Activated CD8-positive, alpha-beta T cell treated with anti-CD3 and anti-CD28 coated beads for 36 hours (primary cell): Measurements from ENCODE around the gene SFSWAP. TPM values are rescaled to one million over a fixed set of nuclear protein-coding genes. Genes with fewer than 3 reads are reported as not detected.

Experiments used
- ATAC-seq: fragments of 200-7000 bp; cut with Tn5 transposase; one replicate; pipeline ENCODE4 v1.10.0; 2021; ENCODE audit warnings: mild to moderate bottlenecking, moderate library complexity
- CTCF ChIA-PET: fragments of 350-600 bp; sonication (Branson Sonifier 250); formaldehyde crosslinking; loops from one replicate; lab custom pipeline; 2021; ENCODE audit warnings: antibody characterized with exemption; lab: Charles Lee
- POLR2A ChIA-PET: fragments of 350-600 bp; sonication (Branson Sonifier 250); formaldehyde crosslinking; loops from one replicate; lab custom pipeline; 2021; ENCODE audit warnings: antibody characterized with exemption; lab: Charles Lee
- DNase-seq: peaks from one replicate; pipeline ENCODE4 v3.0.0-alpha.2; 2020
- H3K27ac Mint-ChIP-seq: one replicate; pipeline ENCODE4 v1.8.0; 2021; ENCODE audit warnings: mild to moderate bottlenecking, mixed read lengths
- H3K27me3 Mint-ChIP-seq: one replicate; pipeline ENCODE4 v1.8.0; 2021; ENCODE audit warnings: mixed read lengths
- H3K36me3 Mint-ChIP-seq: one replicate; pipeline ENCODE4 v1.8.0; 2021; ENCODE audit warnings: low read depth, mixed read lengths
- H3K4me1 Mint-ChIP-seq: one replicate; pipeline ENCODE4 v1.8.0; 2021; ENCODE audit warnings: low read depth, mixed read lengths
- H3K4me3 Mint-ChIP-seq: one replicate; pipeline ENCODE4 v1.8.0; 2021; ENCODE audit warnings: mild to moderate bottlenecking, moderate library complexity, mixed read lengths
- H3K9me3 Mint-ChIP-seq: one replicate; pipeline ENCODE4 v1.8.0; 2021; ENCODE audit warnings: mixed read lengths
- CTCF ChIP-seq: fragments of 200-600 bp; IDR thresholded peaks from one replicate; pipeline ENCODE4 v1.8.0; 2022; ENCODE audit warnings: antibody characterized with exemption, mild to moderate bottlenecking
- intact Hi-C: fragments of 100-400 bp; cut with micrococcal nuclease; formaldehyde crosslinking; loops from one replicate; pipeline ENCODE4 v1.10.0; 2022
- total RNA-seq, 2 experiments: library from RNA; stranded (reverse); gene quantifications; one replicate each; pipeline ENCODE4 v1.2.3, GENCODE V29; 2021

Gene SFSWAP
- total RNA-seq, 2 experiments from 2014 or later, result 47.6 to 49.3 TPM

- ChIA-PET POLR2A (interaction anchor here (1.1 kb wide), 1 partner anchor 8 kb away, joined by 3 read pairs; no protein-coding TSS in a partner anchor), CTCF (interaction anchor here (0.9 to 1.1 kb wide), 2 partner anchors 29 to 68 kb away, joined by 3 to 4 read pairs; no protein-coding TSS in a partner anchor)
- Mint-ChIP-seq H3K4me3 (no peak overlapping the region), H3K9me3 (no peaks in the 10 kb centered on the region), H3K27me3 (no peaks in the 10 kb centered on the region), H3K4me1 (peaks cover 5% of the 10 kb centered on the region), H3K36me3 (peaks cover 25% of the 10 kb centered on the region), H3K27ac (peak overlapping the region; percentile 57)
- intact Hi-C loops, result no loop called here
- no peak for TF ChIP-seq CTCF
- ATAC-seq (peak; percentile 42), DNase-seq (no peak)
These were observed 73.1 kb downstream of the SFSWAP start for GRCh38 chr12:131783915-131784541.

GRCh38 chr12:131784909-131785762 is 74.2 kb downstream of the SFSWAP start:
- no peaks in the 10 kb centered on the region for H3K27me3 Mint-ChIP-seq
- no peaks in the 10 kb centered on the region for H3K9me3 Mint-ChIP-seq
- peaks cover 29% of the 10 kb centered on the region for H3K36me3 Mint-ChIP-seq
- H3K27ac Mint-ChIP-seq, result no peak overlapping the region
- DNase-seq (no peak), ATAC-seq (no peak)
- POLR2A ChIA-PET, result interaction anchor here (1.1 kb wide), 1 partner anchor 9 kb away, joined by 3 read pairs; no protein-coding TSS in a partner anchor
- CTCF ChIA-PET, result interaction anchor here (0.9 to 1.1 kb wide), 2 partner anchors 30 to 69 kb away, joined by 3 to 4 read pairs; no protein-coding TSS in a partner anchor
- no peak for TF ChIP-seq CTCF
- peaks cover 5% of the 10 kb centered on the region for H3K4me1 Mint-ChIP-seq
- no peak overlapping the region for H3K4me3 Mint-ChIP-seq
- intact Hi-C loops, result no loop called here

GRCh38 chr12:131785763-131786330 is 75.0 kb downstream of the SFSWAP start:
- Mint-ChIP-seq H3K4me3 (no peak overlapping the region), H3K36me3 (peaks cover 32% of the 10 kb centered on the region), H3K27ac (no peak overlapping the region), H3K27me3 (no peaks in the 10 kb centered on the region), H3K9me3 (no peaks in the 10 kb centered on the region), H3K4me1 (peaks cover 5% of the 10 kb centered on the region)
- intact Hi-C loops, result no loop called here
- no peak for ATAC-seq
- ChIA-PET POLR2A (interaction anchor here (1.0 kb wide), 1 partner anchor 20 kb away, joined by 3 read pairs; no protein-coding TSS in a partner anchor), CTCF (no interaction called here)
- no peak for TF ChIP-seq CTCF
- no peak for DNase-seq

GRCh38 chr12:131786331-131786730 is 75.4 kb downstream of the SFSWAP start:
- intact Hi-C loops, result no loop called here
- ChIA-PET CTCF (no interaction called here), POLR2A (interaction anchor here (1.0 kb wide), 1 partner anchor 21 kb away, joined by 3 read pairs; no protein-coding TSS in a partner anchor)
- no peaks in the 10 kb centered on the region for H3K9me3 Mint-ChIP-seq
- H3K4me1 Mint-ChIP-seq, result peaks cover 5% of the 10 kb centered on the region
- H3K36me3 Mint-ChIP-seq, result peaks cover 33% of the 10 kb centered on the region
- DNase-seq, result no peak
- no peak for TF ChIP-seq CTCF
- H3K4me3 Mint-ChIP-seq, result no peak overlapping the region
- no peaks in the 10 kb centered on the region for H3K27me3 Mint-ChIP-seq
- no peak overlapping the region for H3K27ac Mint-ChIP-seq
- ATAC-seq, result no peak
